ENCODE measurements around the gene ANLN. TPM values are rescaled to one million over a fixed set of nuclear protein-coding genes. Genes with fewer than 3 reads are reported as not detected.

The ANLN gene
- total RNA-seq, 1 experiment from 2014 or later: 78.9 TPM

DNA sequence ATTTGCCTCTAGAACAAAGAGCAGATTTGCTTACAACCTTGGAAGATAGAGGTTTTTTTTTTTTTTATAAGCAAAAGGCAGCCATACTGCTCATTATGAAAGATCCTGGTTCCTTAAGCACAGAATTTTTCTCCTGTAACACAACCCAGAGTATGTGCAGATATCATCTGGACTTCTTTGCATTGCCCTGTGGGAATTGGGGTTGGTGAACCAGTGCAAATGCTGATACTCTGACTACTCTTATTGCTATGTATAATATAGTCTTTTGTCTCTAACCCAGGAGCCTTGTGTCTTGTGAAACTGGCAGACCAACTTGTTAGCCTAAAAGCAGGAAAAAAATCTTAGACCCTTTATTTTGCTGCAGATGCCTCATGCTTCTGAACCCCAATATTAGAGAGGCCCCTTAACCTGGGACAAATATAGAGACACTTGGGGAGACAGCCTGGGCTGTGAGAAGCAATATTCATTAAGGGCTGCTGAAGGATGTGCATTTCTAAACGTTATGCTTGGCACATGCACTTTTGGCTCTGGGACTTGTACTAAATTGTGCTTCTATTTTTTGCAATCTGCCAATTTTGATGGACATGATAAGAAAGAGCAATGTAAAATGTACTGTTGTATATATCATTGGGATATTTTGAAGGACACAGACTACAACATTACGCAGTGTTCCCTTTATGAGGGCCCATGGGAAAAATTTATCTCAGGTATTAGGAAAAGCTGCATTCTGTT, 78.9 kb downstream of the ANLN start:
- H4K20me1 ChIP-seq (ENCODE audit: control insufficient read depth, insufficient read depth, insufficient read length): no peaks in the 10 kb centered on the region
- Mint-ChIP-seq H3K4me3 (no peak overlapping the region), H3K27me3 (ENCODE audit: low read depth) (no peaks in the 10 kb centered on the region), H3K4me1 (0 out of 4 replicates have a peak, but pooled peaks cover 0 to 2% of the 10 kb centered on the region in 2 experiments), H3K36me3 (ENCODE audit: insufficient read depth in 1 of 3, low read depth in 3 of 3) (peaks cover 3 to 9% (median 4%) of the 10 kb centered on the region in 3 experiments; a peak in 4 of 7 replicates), H3K9me3 (peaks cover 6 to 11% of the 10 kb centered on the region in 2 experiments), H3K27ac (no peak overlapping the region)
- H3K79me2 ChIP-seq (ENCODE audit: insufficient read depth, low read length): no peaks in the 10 kb centered on the region
- H3K18ac ChIP-seq (ENCODE audit: insufficient read length, low read depth, low read length): no peak overlapping the region
- H2BK120ac ChIP-seq (ENCODE audit: low read depth, low read length, poor library complexity, severe bottlenecking): no peak overlapping the region
- TF ChIP-seq, protein P1, sequence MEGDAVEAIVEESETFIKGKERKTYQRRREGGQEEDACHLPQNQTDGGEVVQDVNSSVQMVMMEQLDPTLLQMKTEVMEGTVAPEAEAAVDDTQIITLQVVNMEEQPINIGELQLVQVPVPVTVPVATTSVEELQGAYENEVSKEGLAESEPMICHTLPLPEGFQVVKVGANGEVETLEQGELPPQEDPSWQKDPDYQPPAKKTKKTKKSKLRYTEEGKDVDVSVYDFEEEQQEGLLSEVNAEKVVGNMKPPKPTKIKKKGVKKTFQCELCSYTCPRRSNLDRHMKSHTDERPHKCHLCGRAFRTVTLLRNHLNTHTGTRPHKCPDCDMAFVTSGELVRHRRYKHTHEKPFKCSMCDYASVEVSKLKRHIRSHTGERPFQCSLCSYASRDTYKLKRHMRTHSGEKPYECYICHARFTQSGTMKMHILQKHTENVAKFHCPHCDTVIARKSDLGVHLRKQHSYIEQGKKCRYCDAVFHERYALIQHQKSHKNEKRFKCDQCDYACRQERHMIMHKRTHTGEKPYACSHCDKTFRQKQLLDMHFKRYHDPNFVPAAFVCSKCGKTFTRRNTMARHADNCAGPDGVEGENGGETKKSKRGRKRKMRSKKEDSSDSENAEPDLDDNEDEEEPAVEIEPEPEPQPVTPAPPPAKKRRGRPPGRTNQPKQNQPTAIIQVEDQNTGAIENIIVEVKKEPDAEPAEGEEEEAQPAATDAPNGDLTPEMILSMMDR (conservative IDR thresholded peaks at IDR 0.05): no peak
- H2BK5ac ChIP-seq (ENCODE audit: insufficient read length, low read length): no peak overlapping the region
- no peak overlapping the region for H2AK5ac ChIP-seq (ENCODE audit: insufficient read length, low read length)
- H3T11ph ChIP-seq (ENCODE audit: low read length): no peak overlapping the region
- no peak overlapping the region for H3K4ac ChIP-seq (ENCODE audit: low read depth, low read length)
- no peak for DNase-seq
- no peak overlapping the region for H3K9ac ChIP-seq (ENCODE audit: extremely low read depth, insufficient read length, low read length)
- no peak overlapping the region for H2BK12ac ChIP-seq (ENCODE audit: insufficient read length, low read depth, low read length)
- no peak overlapping the region for H4K91ac ChIP-seq (ENCODE audit: insufficient read length, low read depth, low read length)
- no peaks in the 10 kb centered on the region for H3K27me3 ChIP-seq (ENCODE audit: insufficient read depth, low read length)
- no peak overlapping the region for H3K14ac ChIP-seq (ENCODE audit: insufficient read depth, low read length)
- H3K23ac ChIP-seq (ENCODE audit: insufficient read length, low read depth, low read length): no peak overlapping the region
- WGBS (ENCODE audit: extremely low coverage, insufficient read length, low lambda C conversion rate): no CpG with 5 or more reads among the region's 2 CpGs
- no peaks in the 10 kb centered on the region for H3K9me3 ChIP-seq (ENCODE audit: control insufficient read depth, low read depth, low read length)
- H2BK20ac ChIP-seq (ENCODE audit: low read depth, low read length, poor library complexity, severe bottlenecking): no peak overlapping the region
- no peak overlapping the region for H4K8ac ChIP-seq (replicated peaks; ENCODE audit: insufficient read length, low read depth, low read length)
- no peak overlapping the region for H3K56ac ChIP-seq (ENCODE audit: insufficient read length, low read depth, low read length)
- H3K23me2 ChIP-seq (ENCODE audit: insufficient read length, low read depth, low read length, poor library complexity, severe bottlenecking): no peaks in the 10 kb centered on the region
- H4K5ac ChIP-seq (ENCODE audit: insufficient read length, low read depth, low read length): no peak overlapping the region
- H2BK15ac ChIP-seq (ENCODE audit: low read depth, low read length): no peak overlapping the region
- no peaks in the 10 kb centered on the region for H3K79me1 ChIP-seq (ENCODE audit: insufficient read depth, low read depth, low read length, poor library complexity, severe bottlenecking)
- H2AFZ ChIP-seq (ENCODE audit: low read length): no peak overlapping the region
- H3K4me1 ChIP-seq (ENCODE audit: insufficient read depth, low read length): no peaks in the 10 kb centered on the region
- H3K27ac ChIP-seq (ENCODE audit: insufficient read length, low read depth, low read length): no peak overlapping the region
- no peak overlapping the region for H3K4me2 ChIP-seq (ENCODE audit: insufficient read depth, insufficient read length, low read length)

All from H9 (cell line).